Liver (tissue), 3 donors: ENCODE measurements around the gene HMX1.

Experiments used
- GABPA ChIP-seq, 2 donors: IDR thresholded peaks in 1 of 2; conservative IDR thresholded peaks in 1 of 2; 2 replicates each; pipeline ENCODE4 v1.6.1; 2016; ENCODE audit warnings: antibody characterized with exemption in 2 of 2, mild to moderate bottlenecking in 1 of 2, moderate library complexity in 1 of 2
- JUND ChIP-seq, 2 donors: IDR thresholded peaks; 2 replicates each; pipeline ENCODE4 v1.6.1; 2016; ENCODE audit warnings: antibody characterized with exemption in 2 of 2
- RAD21 ChIP-seq, 2 donors: IDR thresholded peaks; 2 replicates each; pipeline ENCODE4 v1.6.1; 2016; ENCODE audit warnings: antibody characterized with exemption in 2 of 2, mild to moderate bottlenecking in 2 of 2
- TAF1 ChIP-seq: conservative IDR thresholded peaks from 2 replicates; pipeline ENCODE4 v1.6.1; 2016; ENCODE audit warnings: antibody characterized with exemption, mild to moderate bottlenecking
- YY1 ChIP-seq: IDR thresholded peaks from 2 replicates; pipeline ENCODE4 v1.6.1; 2016; ENCODE audit warnings: antibody characterized with exemption, mild to moderate bottlenecking
- TF ChIP-seq, protein P1 (sequence below): fragments of 150-350 bp; IDR thresholded peaks from 2 replicates; pipeline ENCODE4 v1.5.1; 2017; ENCODE audit warnings: improper control_type of control experiment, low read depth, low read length; ENCODE audit not compliant: missing input control
- TF ChIP-seq, protein P2 (sequence below): IDR thresholded peaks from 2 replicates; pipeline ENCODE4 v1.6.1; 2016; ENCODE audit warnings: antibody characterized with exemption, mild to moderate bottlenecking
- TF ChIP-seq, protein P3 (sequence below): IDR thresholded peaks from 2 replicates; pipeline ENCODE4 v1.6.1; 2016; ENCODE audit warnings: antibody characterized with exemption
- TF ChIP-seq, protein P4 (sequence below): IDR thresholded peaks from 2 replicates; pipeline ENCODE4 v1.6.1; 2016; ENCODE audit warnings: antibody characterized with exemption
- TF ChIP-seq, protein P5 (sequence below): IDR thresholded peaks from 2 replicates; pipeline ENCODE4 v1.6.1; 2016; ENCODE audit warnings: antibody characterized with exemption
- donor health status: healthy.
- donor health status: healthy.

DNA sequence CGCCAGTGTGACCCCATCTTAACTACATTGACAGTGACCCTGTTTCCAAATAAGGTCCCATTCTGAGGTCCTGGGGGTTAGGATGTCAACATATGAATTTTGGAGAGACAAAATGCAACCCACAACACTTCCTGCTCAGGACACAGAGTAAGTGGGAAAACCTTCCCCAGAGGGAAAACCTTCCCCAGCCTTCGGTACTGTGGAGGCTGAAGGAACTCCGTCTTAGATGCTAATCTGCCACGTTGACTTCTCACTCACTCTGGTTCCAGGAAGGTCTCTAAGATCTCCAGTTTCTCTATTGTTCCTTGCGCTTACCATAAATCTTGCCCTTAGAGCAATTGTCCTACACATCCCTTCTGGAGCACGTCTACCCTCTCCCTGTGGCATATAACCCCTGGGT is 29.7 kb upstream of the HMX1 start:
- TF ChIP-seq, protein P1, sequence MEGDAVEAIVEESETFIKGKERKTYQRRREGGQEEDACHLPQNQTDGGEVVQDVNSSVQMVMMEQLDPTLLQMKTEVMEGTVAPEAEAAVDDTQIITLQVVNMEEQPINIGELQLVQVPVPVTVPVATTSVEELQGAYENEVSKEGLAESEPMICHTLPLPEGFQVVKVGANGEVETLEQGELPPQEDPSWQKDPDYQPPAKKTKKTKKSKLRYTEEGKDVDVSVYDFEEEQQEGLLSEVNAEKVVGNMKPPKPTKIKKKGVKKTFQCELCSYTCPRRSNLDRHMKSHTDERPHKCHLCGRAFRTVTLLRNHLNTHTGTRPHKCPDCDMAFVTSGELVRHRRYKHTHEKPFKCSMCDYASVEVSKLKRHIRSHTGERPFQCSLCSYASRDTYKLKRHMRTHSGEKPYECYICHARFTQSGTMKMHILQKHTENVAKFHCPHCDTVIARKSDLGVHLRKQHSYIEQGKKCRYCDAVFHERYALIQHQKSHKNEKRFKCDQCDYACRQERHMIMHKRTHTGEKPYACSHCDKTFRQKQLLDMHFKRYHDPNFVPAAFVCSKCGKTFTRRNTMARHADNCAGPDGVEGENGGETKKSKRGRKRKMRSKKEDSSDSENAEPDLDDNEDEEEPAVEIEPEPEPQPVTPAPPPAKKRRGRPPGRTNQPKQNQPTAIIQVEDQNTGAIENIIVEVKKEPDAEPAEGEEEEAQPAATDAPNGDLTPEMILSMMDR = no peak
- no peak for TF ChIP-seq YY1
- TF ChIP-seq TAF1 = no peak
- TF ChIP-seq, protein P2, sequence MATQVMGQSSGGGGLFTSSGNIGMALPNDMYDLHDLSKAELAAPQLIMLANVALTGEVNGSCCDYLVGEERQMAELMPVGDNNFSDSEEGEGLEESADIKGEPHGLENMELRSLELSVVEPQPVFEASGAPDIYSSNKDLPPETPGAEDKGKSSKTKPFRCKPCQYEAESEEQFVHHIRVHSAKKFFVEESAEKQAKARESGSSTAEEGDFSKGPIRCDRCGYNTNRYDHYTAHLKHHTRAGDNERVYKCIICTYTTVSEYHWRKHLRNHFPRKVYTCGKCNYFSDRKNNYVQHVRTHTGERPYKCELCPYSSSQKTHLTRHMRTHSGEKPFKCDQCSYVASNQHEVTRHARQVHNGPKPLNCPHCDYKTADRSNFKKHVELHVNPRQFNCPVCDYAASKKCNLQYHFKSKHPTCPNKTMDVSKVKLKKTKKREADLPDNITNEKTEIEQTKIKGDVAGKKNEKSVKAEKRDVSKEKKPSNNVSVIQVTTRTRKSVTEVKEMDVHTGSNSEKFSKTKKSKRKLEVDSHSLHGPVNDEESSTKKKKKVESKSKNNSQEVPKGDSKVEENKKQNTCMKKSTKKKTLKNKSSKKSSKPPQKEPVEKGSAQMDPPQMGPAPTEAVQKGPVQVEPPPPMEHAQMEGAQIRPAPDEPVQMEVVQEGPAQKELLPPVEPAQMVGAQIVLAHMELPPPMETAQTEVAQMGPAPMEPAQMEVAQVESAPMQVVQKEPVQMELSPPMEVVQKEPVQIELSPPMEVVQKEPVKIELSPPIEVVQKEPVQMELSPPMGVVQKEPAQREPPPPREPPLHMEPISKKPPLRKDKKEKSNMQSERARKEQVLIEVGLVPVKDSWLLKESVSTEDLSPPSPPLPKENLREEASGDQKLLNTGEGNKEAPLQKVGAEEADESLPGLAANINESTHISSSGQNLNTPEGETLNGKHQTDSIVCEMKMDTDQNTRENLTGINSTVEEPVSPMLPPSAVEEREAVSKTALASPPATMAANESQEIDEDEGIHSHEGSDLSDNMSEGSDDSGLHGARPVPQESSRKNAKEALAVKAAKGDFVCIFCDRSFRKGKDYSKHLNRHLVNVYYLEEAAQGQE = no peak
- no peak for TF ChIP-seq GABPA (IDR thresholded peaks at IDR 0.05 in 1 of 2, conservative IDR thresholded peaks at IDR 0.05 in 1 of 2)
- TF ChIP-seq, protein P3, sequence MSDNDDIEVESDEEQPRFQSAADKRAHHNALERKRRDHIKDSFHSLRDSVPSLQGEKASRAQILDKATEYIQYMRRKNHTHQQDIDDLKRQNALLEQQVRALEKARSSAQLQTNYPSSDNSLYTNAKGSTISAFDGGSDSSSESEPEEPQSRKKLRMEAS = no peak
- no peak for TF ChIP-seq RAD21 (IDR thresholded peaks at IDR 0.05)
- TF ChIP-seq, protein P4, sequence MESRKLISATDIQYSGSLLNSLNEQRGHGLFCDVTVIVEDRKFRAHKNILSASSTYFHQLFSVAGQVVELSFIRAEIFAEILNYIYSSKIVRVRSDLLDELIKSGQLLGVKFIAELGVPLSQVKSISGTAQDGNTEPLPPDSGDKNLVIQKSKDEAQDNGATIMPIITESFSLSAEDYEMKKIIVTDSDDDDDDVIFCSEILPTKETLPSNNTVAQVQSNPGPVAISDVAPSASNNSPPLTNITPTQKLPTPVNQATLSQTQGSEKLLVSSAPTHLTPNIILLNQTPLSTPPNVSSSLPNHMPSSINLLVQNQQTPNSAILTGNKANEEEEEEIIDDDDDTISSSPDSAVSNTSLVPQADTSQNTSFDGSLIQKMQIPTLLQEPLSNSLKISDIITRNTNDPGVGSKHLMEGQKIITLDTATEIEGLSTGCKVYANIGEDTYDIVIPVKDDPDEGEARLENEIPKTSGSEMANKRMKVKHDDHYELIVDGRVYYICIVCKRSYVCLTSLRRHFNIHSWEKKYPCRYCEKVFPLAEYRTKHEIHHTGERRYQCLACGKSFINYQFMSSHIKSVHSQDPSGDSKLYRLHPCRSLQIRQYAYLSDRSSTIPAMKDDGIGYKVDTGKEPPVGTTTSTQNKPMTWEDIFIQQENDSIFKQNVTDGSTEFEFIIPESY = no peak
- no peak for TF ChIP-seq JUND (IDR thresholded peaks at IDR 0.05)
- TF ChIP-seq, protein P5, sequence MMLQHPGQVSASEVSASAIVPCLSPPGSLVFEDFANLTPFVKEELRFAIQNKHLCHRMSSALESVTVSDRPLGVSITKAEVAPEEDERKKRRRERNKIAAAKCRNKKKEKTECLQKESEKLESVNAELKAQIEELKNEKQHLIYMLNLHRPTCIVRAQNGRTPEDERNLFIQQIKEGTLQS = no peak
